GM20431 (cell line): ENCODE results near the gene NAT14.
"Not testable (repeated sequence)": the region's sequence is repeated elsewhere in the genome, so short reads cannot be mapped to it uniquely, and the experiment has no call there.

Source experiments
- in situ Hi-C: fragments of 300-500 bp; cut with MseI, MboI; formaldehyde crosslinking; loops from one replicate; pipeline ENCODE4 v1.15.0; 2020; ENCODE audit warnings: low sequenced_read_pairs; ENCODE audit not compliant: unreplicated experiment

Gene NAT14

GRCh38 chr19:55484593-55485438 is at the start of gene NAT14:
NAT14 (plus strand) TSS chr19:55485188; CDS start chr19:55485709, 521 bp downstream.
- in situ Hi-C loops = no loop called here

- in situ Hi-C loops = no loop called here
Observed at GRCh38 chr19:55436847-55437246, 48.1 kb upstream of the NAT14 start.

GRCh38 chr19:55437410-55437809 is 47.6 kb upstream of the NAT14 start:
- in situ Hi-C loops = no loop called here

- in situ Hi-C loops = no loop called here
Observed at GRCh38 chr19:55439052-55439451, 45.9 kb upstream of the NAT14 start.

- in situ Hi-C loops = no loop called here
Observed at GRCh38 chr19:55440411-55441105, 44.4 kb upstream of the NAT14 start.

- in situ Hi-C loops = no loop called here
Observed at GRCh38 chr19:55441319-55441691, 43.7 kb upstream of the NAT14 start.

GRCh38 chr19:55441692-55442321 is 43.2 kb upstream of the NAT14 start:
- in situ Hi-C loops = no loop called here

GRCh38 chr19:55442372-55442961 is 42.5 kb upstream of the NAT14 start:
- in situ Hi-C loops = no loop called here

GRCh38 chr19:55443045-55443823 is 41.8 kb upstream of the NAT14 start, which contains the start of gene SHISA7:
SHISA7 (minus strand) TSS chr19:55443300; CDS start chr19:55442863, 437 bp downstream.
- in situ Hi-C loops = no loop called here

- in situ Hi-C loops = no loop called here
Observed at GRCh38 chr19:55443824-55444480, 41.0 kb upstream of the NAT14 start.

- in situ Hi-C loops = no loop called here
Observed at GRCh38 chr19:55444646-55445045, 40.3 kb upstream of the NAT14 start.

GRCh38 chr19:55446060-55446459 is 38.9 kb upstream of the NAT14 start:
- in situ Hi-C loops = no loop called here

GRCh38 chr19:55447421-55448174 is 37.4 kb upstream of the NAT14 start:
- in situ Hi-C loops = no loop called here

GRCh38 chr19:55448175-55448490 is 36.9 kb upstream of the NAT14 start:
- in situ Hi-C loops = not testable (repeated sequence)

- in situ Hi-C loops = no loop called here
Observed at GRCh38 chr19:55449469-55449868, 35.5 kb upstream of the NAT14 start.

- in situ Hi-C loops = no loop called here
Observed at GRCh38 chr19:55451163-55451964, 33.6 kb upstream of the NAT14 start.

GRCh38 chr19:55451965-55452748 is 32.8 kb upstream of the NAT14 start:
- in situ Hi-C loops = no loop called here
